ENCODE data around the gene NOP58.

DNA sequence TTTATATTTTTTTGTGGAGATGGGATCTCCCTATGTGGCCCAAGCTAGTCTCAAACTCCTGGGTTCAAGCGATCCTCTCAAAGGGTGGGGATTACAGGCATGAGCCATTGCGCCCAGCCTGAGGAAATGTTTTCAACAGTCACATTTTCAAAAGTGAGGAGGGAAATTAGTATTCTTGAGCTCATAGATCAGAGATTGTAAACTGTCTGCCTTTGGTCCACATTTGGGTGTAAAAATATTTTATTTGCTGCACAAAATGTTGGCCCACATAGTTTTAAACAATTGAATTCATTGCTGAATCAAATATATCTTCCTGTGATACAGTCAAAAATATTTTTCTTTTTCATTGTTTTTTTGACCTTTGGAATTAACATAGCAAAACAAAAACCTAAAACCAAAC is 48.6 kb downstream of the NOP58 start:
- TF ChIP-seq, protein P1, sequence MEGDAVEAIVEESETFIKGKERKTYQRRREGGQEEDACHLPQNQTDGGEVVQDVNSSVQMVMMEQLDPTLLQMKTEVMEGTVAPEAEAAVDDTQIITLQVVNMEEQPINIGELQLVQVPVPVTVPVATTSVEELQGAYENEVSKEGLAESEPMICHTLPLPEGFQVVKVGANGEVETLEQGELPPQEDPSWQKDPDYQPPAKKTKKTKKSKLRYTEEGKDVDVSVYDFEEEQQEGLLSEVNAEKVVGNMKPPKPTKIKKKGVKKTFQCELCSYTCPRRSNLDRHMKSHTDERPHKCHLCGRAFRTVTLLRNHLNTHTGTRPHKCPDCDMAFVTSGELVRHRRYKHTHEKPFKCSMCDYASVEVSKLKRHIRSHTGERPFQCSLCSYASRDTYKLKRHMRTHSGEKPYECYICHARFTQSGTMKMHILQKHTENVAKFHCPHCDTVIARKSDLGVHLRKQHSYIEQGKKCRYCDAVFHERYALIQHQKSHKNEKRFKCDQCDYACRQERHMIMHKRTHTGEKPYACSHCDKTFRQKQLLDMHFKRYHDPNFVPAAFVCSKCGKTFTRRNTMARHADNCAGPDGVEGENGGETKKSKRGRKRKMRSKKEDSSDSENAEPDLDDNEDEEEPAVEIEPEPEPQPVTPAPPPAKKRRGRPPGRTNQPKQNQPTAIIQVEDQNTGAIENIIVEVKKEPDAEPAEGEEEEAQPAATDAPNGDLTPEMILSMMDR (IDR thresholded peaks at IDR 0.05 in 8 of 11, conservative IDR thresholded peaks at IDR 0.05 in 3 of 11) = no peak
- TF ChIP-seq POLR2A (IDR thresholded peaks at IDR 0.05) = no peak
- TF ChIP-seq POLR2AphosphoS5 (IDR thresholded peaks at IDR 0.05) = no peak

Data from spleen (tissue), 7 donors.